ENCODE data around the gene RERE.

RERE gene

DNA sequence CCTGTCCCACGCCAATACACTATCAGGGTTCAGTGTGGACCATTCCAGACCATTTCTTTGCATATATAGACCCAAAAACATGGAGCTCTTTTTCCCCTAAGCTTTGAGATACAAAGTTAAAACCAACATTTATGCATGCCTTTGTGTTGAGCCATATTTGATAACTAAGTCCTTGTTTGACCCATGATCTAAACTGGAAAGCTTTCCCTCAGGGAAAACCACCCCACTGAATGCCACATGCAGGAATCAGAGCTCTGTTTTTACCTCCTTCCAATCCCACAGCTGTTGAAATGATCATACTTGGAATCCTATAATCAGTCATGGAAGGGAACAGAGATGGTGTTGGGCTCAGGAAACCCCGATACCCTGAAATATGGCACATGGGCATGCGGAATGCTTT is 514.3 kb downstream of the RERE start:
- TF ChIP-seq, protein P1, sequence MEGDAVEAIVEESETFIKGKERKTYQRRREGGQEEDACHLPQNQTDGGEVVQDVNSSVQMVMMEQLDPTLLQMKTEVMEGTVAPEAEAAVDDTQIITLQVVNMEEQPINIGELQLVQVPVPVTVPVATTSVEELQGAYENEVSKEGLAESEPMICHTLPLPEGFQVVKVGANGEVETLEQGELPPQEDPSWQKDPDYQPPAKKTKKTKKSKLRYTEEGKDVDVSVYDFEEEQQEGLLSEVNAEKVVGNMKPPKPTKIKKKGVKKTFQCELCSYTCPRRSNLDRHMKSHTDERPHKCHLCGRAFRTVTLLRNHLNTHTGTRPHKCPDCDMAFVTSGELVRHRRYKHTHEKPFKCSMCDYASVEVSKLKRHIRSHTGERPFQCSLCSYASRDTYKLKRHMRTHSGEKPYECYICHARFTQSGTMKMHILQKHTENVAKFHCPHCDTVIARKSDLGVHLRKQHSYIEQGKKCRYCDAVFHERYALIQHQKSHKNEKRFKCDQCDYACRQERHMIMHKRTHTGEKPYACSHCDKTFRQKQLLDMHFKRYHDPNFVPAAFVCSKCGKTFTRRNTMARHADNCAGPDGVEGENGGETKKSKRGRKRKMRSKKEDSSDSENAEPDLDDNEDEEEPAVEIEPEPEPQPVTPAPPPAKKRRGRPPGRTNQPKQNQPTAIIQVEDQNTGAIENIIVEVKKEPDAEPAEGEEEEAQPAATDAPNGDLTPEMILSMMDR (conservative IDR thresholded peaks at IDR 0.05; ENCODE audit: control insufficient read depth, insufficient read depth, low read depth, low read length): no peak
- peak; percentile 30 for DNase-seq (ENCODE audit: low read depth)
- H3K4me3 ChIP-seq (ENCODE audit: control insufficient read depth, low read depth, low read length): no peak overlapping the region
